Stimulated activated naive B cell treated with anti-CD40 and anti-IgM and Interleukin-4, amounts not matched to agents 10 μg/mL and 1 μg/mL and 100 μg/mL, for 72 hours (primary cell): Measurements from ENCODE around the gene KIAA1755.
A peak's percentile ranks its signal among the peaks of the same experiment; 100 is the strongest.

Source experiments
- ATAC-seq, 2 donors: fragments of 150-1000 bp; cut with Tn5 transposase; replicated peaks; 2 replicates each; pipeline ENCODE4 v1.10.0; 2021; ENCODE audit warnings: moderate library complexity in 1 of 2
- DNase-seq: peaks from one replicate; pipeline ENCODE4 v3.0.0; 2021
- H3K27ac Mint-ChIP-seq: one replicate; pipeline ENCODE4 v1.8.0; 2022; ENCODE audit warnings: mild to moderate bottlenecking, mixed read lengths
- H3K27me3 Mint-ChIP-seq, 2 donors: one replicate each; pipeline ENCODE4 v1.8.0; 2022; ENCODE audit warnings: mixed read lengths in 2 of 2
- H3K36me3 Mint-ChIP-seq, 2 donors: one replicate each; pipeline ENCODE4 v1.8.0; 2022; ENCODE audit warnings: mixed read lengths in 2 of 2, mild to moderate bottlenecking in 1 of 2
- H3K4me1 Mint-ChIP-seq, 2 donors: one replicate each; pipeline ENCODE4 v1.8.0; 2022; ENCODE audit warnings: mixed read lengths in 2 of 2, mild to moderate bottlenecking in 1 of 2
- H3K4me3 Mint-ChIP-seq, 2 donors: one replicate each; pipeline ENCODE4 v1.8.0; 2022; ENCODE audit warnings: mild to moderate bottlenecking in 2 of 2, mixed read lengths in 2 of 2, moderate library complexity in 1 of 2
- H3K9me3 Mint-ChIP-seq, 2 donors: one replicate each; pipeline ENCODE4 v1.8.0; 2022; ENCODE audit warnings: mixed read lengths in 2 of 2, mild to moderate bottlenecking in 1 of 2

The KIAA1755 gene

GRCh38 chr20:38219006-38219950 is 41.3 kb downstream of the KIAA1755 start:
- Mint-ChIP-seq H3K27me3 (peaks cover 21 to 27% of the 10 kb centered on the region in 2 donors), H3K27ac (no peak overlapping the region), H3K36me3 (no peaks in the 10 kb centered on the region), H3K9me3 (no peaks in the 10 kb centered on the region), H3K4me3 (no peak overlapping the region), H3K4me1 (peaks cover 8 to 11% of the 10 kb centered on the region in 2 donors)
- ATAC-seq (no peak), DNase-seq (no peak)

GRCh38 chr20:38218566-38218885 is 42.0 kb downstream of the KIAA1755 start:
- DNase-seq (no peak), ATAC-seq (no peak)
- H3K27ac Mint-ChIP-seq, result no peak overlapping the region
- H3K36me3 Mint-ChIP-seq, result no peaks in the 10 kb centered on the region
- H3K27me3 Mint-ChIP-seq, result peaks cover 27 to 28% of the 10 kb centered on the region in 2 donors
- H3K4me1 Mint-ChIP-seq, result peaks cover 8 to 11% of the 10 kb centered on the region in 2 donors
- H3K9me3 Mint-ChIP-seq, result no peaks in the 10 kb centered on the region
- H3K4me3 Mint-ChIP-seq, result no peak overlapping the region

- no peak for ATAC-seq
- Mint-ChIP-seq H3K36me3 (no peaks in the 10 kb centered on the region), H3K4me1 (peaks cover 8 to 11% of the 10 kb centered on the region in 2 donors), H3K27me3 (peaks cover 23 to 31% of the 10 kb centered on the region in 2 donors), H3K9me3 (no peaks in the 10 kb centered on the region), H3K4me3 (no peak overlapping the region), H3K27ac (no peak overlapping the region)
- DNase-seq, result no peak
These were observed 42.6 kb downstream of the KIAA1755 start for GRCh38 chr20:38217791-38218565.

- no peak for ATAC-seq
These were observed 43.6 kb downstream of the KIAA1755 start for GRCh38 chr20:38216746-38217595.

GRCh38 chr20:38216201-38216600 is 44.3 kb downstream of the KIAA1755 start:
- H3K9me3 Mint-ChIP-seq, result no peaks in the 10 kb centered on the region
- DNase-seq (no peak), ATAC-seq (no peak)
- H3K27ac Mint-ChIP-seq, result no peak overlapping the region
- peaks cover 15 to 23% of the 10 kb centered on the region in 2 donors for H3K27me3 Mint-ChIP-seq
- H3K36me3 Mint-ChIP-seq, result no peaks in the 10 kb centered on the region
- no peak overlapping the region for H3K4me3 Mint-ChIP-seq
- peaks cover 3 to 14% of the 10 kb centered on the region in 2 donors for H3K4me1 Mint-ChIP-seq

More at GRCh38 chr20:38216746-38217595, 43.6 kb downstream of the KIAA1755 start:
- no peak overlapping the region for H3K27ac Mint-ChIP-seq
- H3K27me3 Mint-ChIP-seq, result peaks cover 16 to 25% of the 10 kb centered on the region in 2 donors
- H3K36me3 Mint-ChIP-seq, result no peaks in the 10 kb centered on the region
- no peak overlapping the region for H3K4me3 Mint-ChIP-seq
- peaks cover 3 to 11% of the 10 kb centered on the region in 2 donors for H3K4me1 Mint-ChIP-seq
- no peaks in the 10 kb centered on the region for H3K9me3 Mint-ChIP-seq
- no peak for DNase-seq

- Mint-ChIP-seq H3K4me3 (no peak overlapping the region), H3K4me1 (peaks cover 0 to 14% of the 10 kb centered on the region in 2 donors), H3K9me3 (no peaks in the 10 kb centered on the region), H3K27ac (no peak overlapping the region), H3K36me3 (no peaks in the 10 kb centered on the region), H3K27me3 (peaks cover 12 to 16% of the 10 kb centered on the region in 2 donors)
- ATAC-seq (no peak), DNase-seq (no peak)
These were observed 45.0 kb downstream of the KIAA1755 start for GRCh38 chr20:38215194-38216182.

- H3K4me3 Mint-ChIP-seq, result no peak overlapping the region
- H3K27ac Mint-ChIP-seq, result no peak overlapping the region
- DNase-seq, result no peak
- H3K36me3 Mint-ChIP-seq, result no peaks in the 10 kb centered on the region
- H3K4me1 Mint-ChIP-seq, result peaks cover 0 to 13% of the 10 kb centered on the region in 2 donors
- no peak for ATAC-seq
- H3K27me3 Mint-ChIP-seq, result peaks cover 12 to 15% of the 10 kb centered on the region in 2 donors
- no peaks in the 10 kb centered on the region for H3K9me3 Mint-ChIP-seq
These were observed 46.0 kb downstream of the KIAA1755 start for GRCh38 chr20:38214256-38215193.

- Mint-ChIP-seq H3K36me3 (no peaks in the 10 kb centered on the region), H3K27ac (no peak overlapping the region), H3K4me3 (no peak overlapping the region), H3K9me3 (no peaks in the 10 kb centered on the region), H3K27me3 (peaks cover 14 to 23% of the 10 kb centered on the region in 2 donors), H3K4me1 (peaks cover 0 to 13% of the 10 kb centered on the region in 2 donors)
- DNase-seq, result no peak
- no peak for ATAC-seq
These were observed 47.0 kb downstream of the KIAA1755 start for GRCh38 chr20:38213607-38213940.

GRCh38 chr20:38212806-38213606 is 47.5 kb downstream of the KIAA1755 start:
- no peak for DNase-seq
- Mint-ChIP-seq H3K36me3 (no peaks in the 10 kb centered on the region), H3K4me3 (no peak overlapping the region), H3K27ac (no peak overlapping the region), H3K4me1 (peaks cover 0 to 13% of the 10 kb centered on the region in 2 donors), H3K9me3 (no peaks in the 10 kb centered on the region), H3K27me3 (peaks cover 19 to 27% of the 10 kb centered on the region in 2 donors)
- no peak for ATAC-seq

GRCh38 chr20:38211200-38212097 is 49.1 kb downstream of the KIAA1755 start:
- ATAC-seq (no peak), DNase-seq (no peak)
- Mint-ChIP-seq H3K4me1 (peaks cover 0 to 20% of the 10 kb centered on the region in 2 donors), H3K27ac (peak overlapping the region; percentile 11), H3K27me3 (peaks cover 19 to 31% of the 10 kb centered on the region in 2 donors), H3K4me3 (no peak overlapping the region), H3K36me3 (no peaks in the 10 kb centered on the region), H3K9me3 (peaks cover 0 to 1% of the 10 kb centered on the region in 2 donors)

- Mint-ChIP-seq H3K27ac (peak overlapping the region; percentile 7), H3K36me3 (no peaks in the 10 kb centered on the region), H3K4me3 (no peak overlapping the region), H3K27me3 (peaks cover 19 to 34% of the 10 kb centered on the region in 2 donors), H3K4me1 (peaks cover 0 to 21% of the 10 kb centered on the region in 2 donors), H3K9me3 (peaks cover 0 to 1% of the 10 kb centered on the region in 2 donors)
- DNase-seq (no peak), ATAC-seq (no peak)
These were observed 49.8 kb downstream of the KIAA1755 start for GRCh38 chr20:38210741-38211140.
